Left lung (tissue), 14 donors: ENCODE data around the gene BFAR. TPM values are rescaled to one million over a fixed set of nuclear protein-coding genes. Genes with fewer than 3 reads are reported as not detected.

Experiments
- ATAC-seq: fragments of 200-7000 bp; cut with Tn5 transposase; one replicate; pipeline ENCODE4 v1.9.1; 2020; ENCODE audit warnings: moderate library complexity
- DNase-seq, 4 donors: peaks; one replicate each; pipeline ENCODE4 v3.0.0-alpha.2; 2013 to 2020
- H3K27ac ChIP-seq, 2 donors: fragments of 200-600 bp; sonication (generic) in 1 of 2; one replicate each; pipeline versions ENCODE4 v1.5.0 to v1.8.0; 2020 to 2021
- H3K27me3 ChIP-seq, 2 donors: fragments of 200-600 bp; sonication (generic) in 1 of 2; one replicate each; pipeline versions ENCODE4 v1.5.0 to v1.8.0; 2020 to 2021
- H3K36me3 ChIP-seq, 2 donors: fragments of 200-600 bp; sonication (generic) in 1 of 2; one replicate each; pipeline versions ENCODE4 v1.5.0 to v1.8.0; 2020 to 2021
- H3K4me1 ChIP-seq, 2 donors: fragments of 200-600 bp; one replicate each; pipeline ENCODE4 v1.8.0; 2021
- H3K4me3 ChIP-seq, 2 donors: fragments of 200-600 bp; sonication (generic) in 1 of 2; one replicate each; pipeline versions ENCODE4 v1.5.0 to v1.8.0; 2020 to 2021; ENCODE audit warnings: mild to moderate bottlenecking in 1 of 2
- H3K9me3 ChIP-seq, 2 donors: fragments of 200-600 bp; sonication (generic) in 1 of 2; one replicate each; pipeline versions ENCODE4 v1.5.0 to v1.8.0; 2020 to 2021
- intact Hi-C, 2 donors: fragments of 100-400 bp; cut with DNase I; formaldehyde crosslinking; loops; one replicate each; pipeline versions ENCODE4 v1.11.2 to v1.14.2; 2022
- long read RNA-seq, 12 donors: library from polyadenylated mRNA in 2 of 12; unstranded in 2 of 12; transcript quantifications; one replicate each; pipeline ENCODE4 v2.0.0 and lab custom pipeline, GENCODE V29; 2019 to 2026
- polyA plus RNA-seq, 6 donors: library from polyadenylated mRNA; unstranded; fragments of 120-200 nt; gene quantifications; one replicate each; pipeline ENCODE4 v1.2.1, GENCODE V29; 2013; ENCODE audit not compliant: insufficient read length in 6 of 6
- total RNA-seq, 2 donors: library from RNA; stranded (reverse); fragmentation: NEBNext Ultra II Directional; extraction: Animal tissue kit (Norgen Biotek cat#: 25700); gene quantifications; one replicate each; pipeline ENCODE4 v1.2.1, GENCODE V29; 2021
- TF ChIP-seq, protein P1 (sequence below), 2 donors: fragments of 200-600 bp; sonication (generic) in 1 of 2; IDR thresholded peaks; one replicate each; pipeline versions ENCODE4 v1.5.0 to v1.8.0; 2021; ENCODE audit warnings: antibody characterized with exemption in 2 of 2
- donor health status: DM: no; HTN: yes; CAD: no.
- donor health status: DM: no; HTN: no; CAD: no.

The BFAR gene, protein sequence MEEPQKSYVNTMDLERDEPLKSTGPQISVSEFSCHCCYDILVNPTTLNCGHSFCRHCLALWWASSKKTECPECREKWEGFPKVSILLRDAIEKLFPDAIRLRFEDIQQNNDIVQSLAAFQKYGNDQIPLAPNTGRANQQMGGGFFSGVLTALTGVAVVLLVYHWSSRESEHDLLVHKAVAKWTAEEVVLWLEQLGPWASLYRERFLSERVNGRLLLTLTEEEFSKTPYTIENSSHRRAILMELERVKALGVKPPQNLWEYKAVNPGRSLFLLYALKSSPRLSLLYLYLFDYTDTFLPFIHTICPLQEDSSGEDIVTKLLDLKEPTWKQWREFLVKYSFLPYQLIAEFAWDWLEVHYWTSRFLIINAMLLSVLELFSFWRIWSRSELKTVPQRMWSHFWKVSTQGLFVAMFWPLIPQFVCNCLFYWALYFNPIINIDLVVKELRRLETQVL
- total RNA-seq, result 10 to 100 TPM; 74.3 to 76.2 TPM
- polyA plus RNA-seq, result 10 to 100 TPM; 55.5 to 70.1 (median 65.3) TPM
- long read RNA-seq, donor 1, transcript BFAR-201 (8 exons, 3,039 nt), result major isoform, 12 of 29 reads
- long read RNA-seq, donor 1, partial matches to known transcripts, result 11 of 29 reads
- long read RNA-seq, donor 1, other reads (novel, unspliced or antisense), result 0 of 29 reads
- long read RNA-seq, donor 2, transcript BFAR-203 (4 exons, 1,414 nt), result minor isoform, 11 of 33 reads
- long read RNA-seq, donor 2, transcript BFAR-201 (8 exons, 3,039 nt), result major isoform, 14 of 33 reads
- long read RNA-seq, donor 2, partial matches to known transcripts, result 8 of 33 reads
- long read RNA-seq, donor 2, other reads (novel, unspliced or antisense), result 0 of 33 reads
- long read RNA-seq, donor 3, transcript BFAR-203 (4 exons, 1,414 nt), result minor isoform, 5 of 34 reads
- long read RNA-seq, donor 3, transcript BFAR-201 (8 exons, 3,039 nt), result major isoform, 7 of 34 reads
- long read RNA-seq, donor 3, partial matches to known transcripts, result 19 of 34 reads
- long read RNA-seq, donor 3, other reads (novel, unspliced or antisense), result 0 of 34 reads
- long read RNA-seq, donor 4, transcript BFAR-203 (4 exons, 1,414 nt), result minor isoform, 9 of 49 reads
- long read RNA-seq, donor 4, transcript BFAR-201 (8 exons, 3,039 nt), result major isoform, 19 of 49 reads
- long read RNA-seq, donor 4, partial matches to known transcripts, result 8 of 49 reads
- long read RNA-seq, donor 4, other reads (novel, unspliced or antisense), result 12 of 49 reads
- long read RNA-seq, donor 5, transcript BFAR-201 (8 exons, 3,039 nt), result major isoform, 5 of 16 reads
- long read RNA-seq, donor 5, partial matches to known transcripts, result 7 of 16 reads
- long read RNA-seq, donor 5, other reads (novel, unspliced or antisense), result 0 of 16 reads
- long read RNA-seq, donor 6, transcript BFAR-201 (8 exons, 3,039 nt), result major isoform, 16 of 39 reads
- long read RNA-seq, donor 6, partial matches to known transcripts, result 17 of 39 reads
- long read RNA-seq, donor 6, other reads (novel, unspliced or antisense), result 0 of 39 reads
- long read RNA-seq, donor 7, transcript BFAR-201 (8 exons, 3,039 nt), result major isoform, 8 of 14 reads
- long read RNA-seq, donor 7, partial matches to known transcripts, result 5 of 14 reads
- long read RNA-seq, donor 7, other reads (novel, unspliced or antisense), result 0 of 14 reads
- long read RNA-seq, donor 8, partial matches to known transcripts, result 10 of 17 reads
- long read RNA-seq, donor 8, other reads (novel, unspliced or antisense), result 0 of 17 reads
- long read RNA-seq, donor 9, result 0 reads
- long read RNA-seq, donor 10, transcript BFAR-201 (8 exons, 3,039 nt), result major isoform, 17 of 39 reads
- long read RNA-seq, donor 10, transcript BFAR-203 (4 exons, 1,414 nt), result minor isoform, 10 of 39 reads
- long read RNA-seq, donor 10, partial matches to known transcripts, result 2 of 39 reads
- long read RNA-seq, donor 10, other reads (novel, unspliced or antisense), result 8 of 39 reads
- long read RNA-seq, donor 11, result 0 reads
- long read RNA-seq, donor 12, partial matches to known transcripts, result 19 of 27 reads
- long read RNA-seq, donor 12, other reads (novel, unspliced or antisense), result 0 of 27 reads

- peak; percentile 96 to 100 (median 98) for DNase-seq
- Histone ChIP-seq H3K27ac (peak within 1 kb of the TSS; percentile 93 to 94), H3K27me3 (no peaks in the 10 kb centered on the region), H3K9me3 (no peaks in the 10 kb centered on the region), H3K36me3 (peaks cover 0 to 3% of the 10 kb centered on the region in 2 donors), H3K4me1 (peaks cover 18 to 76% of the 10 kb centered on the region in 2 donors), H3K4me3 (peak within 1 kb of the TSS; percentile 89 to 91)
- ATAC-seq, result peak; percentile 83
- intact Hi-C loops, result no loop called here
- TF ChIP-seq, protein P1, sequence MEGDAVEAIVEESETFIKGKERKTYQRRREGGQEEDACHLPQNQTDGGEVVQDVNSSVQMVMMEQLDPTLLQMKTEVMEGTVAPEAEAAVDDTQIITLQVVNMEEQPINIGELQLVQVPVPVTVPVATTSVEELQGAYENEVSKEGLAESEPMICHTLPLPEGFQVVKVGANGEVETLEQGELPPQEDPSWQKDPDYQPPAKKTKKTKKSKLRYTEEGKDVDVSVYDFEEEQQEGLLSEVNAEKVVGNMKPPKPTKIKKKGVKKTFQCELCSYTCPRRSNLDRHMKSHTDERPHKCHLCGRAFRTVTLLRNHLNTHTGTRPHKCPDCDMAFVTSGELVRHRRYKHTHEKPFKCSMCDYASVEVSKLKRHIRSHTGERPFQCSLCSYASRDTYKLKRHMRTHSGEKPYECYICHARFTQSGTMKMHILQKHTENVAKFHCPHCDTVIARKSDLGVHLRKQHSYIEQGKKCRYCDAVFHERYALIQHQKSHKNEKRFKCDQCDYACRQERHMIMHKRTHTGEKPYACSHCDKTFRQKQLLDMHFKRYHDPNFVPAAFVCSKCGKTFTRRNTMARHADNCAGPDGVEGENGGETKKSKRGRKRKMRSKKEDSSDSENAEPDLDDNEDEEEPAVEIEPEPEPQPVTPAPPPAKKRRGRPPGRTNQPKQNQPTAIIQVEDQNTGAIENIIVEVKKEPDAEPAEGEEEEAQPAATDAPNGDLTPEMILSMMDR (IDR thresholded peaks at IDR 0.05), result no peak
Measured at GRCh38 chr16:14632693-14633569, at the start of gene BFAR. TSS of gene BFAR (plus strand) at chr16:14632951. CDS start at chr16:14644347, 11,396 bp downstream.

GRCh38 chr16:14585287-14585686 is 47.5 kb upstream of the BFAR start:
- Histone ChIP-seq H3K4me1 (peaks cover 0 to 10% of the 10 kb centered on the region in 2 donors), H3K27ac (no peak overlapping the region), H3K4me3 (no peak overlapping the region), H3K27me3 (no peaks in the 10 kb centered on the region), H3K9me3 (no peaks in the 10 kb centered on the region), H3K36me3 (peaks cover 0 to 83% of the 10 kb centered on the region in 2 donors)
- ATAC-seq, result peak; percentile 61
- TF ChIP-seq, protein P1 (IDR thresholded peaks at IDR 0.05), result no peak
- no peak for DNase-seq
- intact Hi-C loops, result no loop called here

GRCh38 chr16:14586637-14587305 is 46.0 kb upstream of the BFAR start:
- Histone ChIP-seq H3K4me3 (no peak overlapping the region), H3K4me1 (peaks cover 0 to 10% of the 10 kb centered on the region in 2 donors), H3K27ac (no peak overlapping the region), H3K9me3 (no peaks in the 10 kb centered on the region), H3K27me3 (no peaks in the 10 kb centered on the region), H3K36me3 (peaks cover 0 to 83% of the 10 kb centered on the region in 2 donors)
- intact Hi-C loops, result no loop called here
- ATAC-seq (peak; percentile 74), DNase-seq (no peak)
- TF ChIP-seq, protein P1 (IDR thresholded peaks at IDR 0.05), result no peak
